Skin of body (tissue), 3 donors: ENCODE data around the gene ZSCAN12. TPM values are rescaled to one million over a fixed set of nuclear protein-coding genes. Genes with fewer than 3 reads are reported as not detected.

ENCODE experiments used
- DNase-seq: peaks from one replicate; lab custom pipeline; 2025; lab: John Stamatoyannopoulos, UW
- small RNA-seq: library from RNA; depleted of rRNA; stranded (forward); fragments of <200 nt; gene quantifications from one replicate; pipeline ENCODE3, GENCODE V24; 2014; ENCODE audit warnings: low replicate concordance
- total RNA-seq: library from RNA; depleted of rRNA; stranded (reverse); fragments of >200 nt; gene quantifications from one replicate; pipeline ENCODE4 v1.2.3, GENCODE V29; 2014

The ZSCAN12 gene
- total RNA-seq, 1 donor from 2014 or later = 8.1 TPM

DNA sequence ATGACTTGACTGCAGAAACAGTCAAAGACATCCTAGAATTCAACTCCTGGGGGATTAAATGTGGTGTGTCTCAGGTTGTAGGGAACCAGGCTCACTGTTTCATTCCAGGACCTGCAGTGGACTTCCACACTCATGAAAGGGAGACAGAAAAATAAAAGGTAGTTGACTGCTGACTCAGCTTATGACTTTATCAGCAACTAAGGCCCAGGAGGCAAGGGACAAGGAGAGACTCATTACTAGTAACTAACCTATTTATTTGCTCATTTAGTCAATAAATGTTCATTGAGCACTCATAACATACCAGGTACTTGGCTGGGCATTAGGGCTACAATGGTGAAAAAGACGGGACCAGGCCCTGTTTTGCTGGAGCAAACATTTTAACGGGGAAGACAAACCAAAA lies 66.5 kb downstream of the ZSCAN12 start:
- no peak for DNase-seq

- DNase-seq = no peak
Measured at GRCh38 chr6:28330041-28330440, 69.5 kb downstream of the ZSCAN12 start.

Small RNAs within 50 kb of the gene (small RNA-seq; reads per million reads assigned to genes)
- gene RNU2-45P = not detected

Other genes starting within 250 kb of the ZSCAN12 start
- gene ZSCAN9, start 174.5 kb downstream of the ZSCAN12 start, total RNA-seq = 9.9 TPM
- 4.5 TPM for gene ZKSCAN4, start 147.5 kb downstream of the ZSCAN12 start, total RNA-seq
- gene NKAPL, start 140.4 kb downstream of the ZSCAN12 start, total RNA-seq = 0.79 TPM
- gene ZSCAN26, start 132.6 kb downstream of the ZSCAN12 start, total RNA-seq = 15.3 TPM
- gene PGBD1, start 118.2 kb downstream of the ZSCAN12 start, total RNA-seq = 3.0 TPM
- 10.1 TPM for gene ZSCAN31, start 63.6 kb downstream of the ZSCAN12 start, total RNA-seq
- gene ZKSCAN3, start 49.8 kb downstream of the ZSCAN12 start, total RNA-seq = 4.7 TPM
- 5.1 TPM for gene ZSCAN23, start 43.7 kb upstream of the ZSCAN12 start, total RNA-seq
- gene GPX6, start 116.0 kb upstream of the ZSCAN12 start, total RNA-seq = not detected
- gene GPX5, start 126.1 kb upstream of the ZSCAN12 start, total RNA-seq = not detected